ENCODE data around the gene SUGCT.

Gene SUGCT

GRCh38 chr7:40530292-40530691 lies 395.5 kb downstream of the SUGCT start:
- no peaks in the 10 kb centered on the region for H3K9me3 ChIP-seq (ENCODE audit: control insufficient read depth, insufficient read depth, low read depth, low read length)
- H3K4me3 ChIP-seq (ENCODE audit: low read depth, low read length), result no peak overlapping the region
- POLR2A ChIA-PET, result no interaction called here
- H3K27ac ChIP-seq (ENCODE audit: extremely low read depth, low read depth, low read length), result no peak overlapping the region
- CTCF ChIA-PET, result interaction anchor here (0.6 kb wide), 1 partner anchor 312 kb away, joined by 3 read pairs; no protein-coding TSS in a partner anchor
- no peaks in the 10 kb centered on the region for H3K4me1 ChIP-seq (ENCODE audit: control insufficient read depth, insufficient read depth, low read length)
- no peak for TF ChIP-seq ZNF677 (tag by site-specific recombination; IDR thresholded peaks at IDR 0.05)
- no peak for TF ChIP-seq ZNF530 (tag by site-specific recombination; IDR thresholded peaks at IDR 0.05; ENCODE audit: low read depth)
- no peak for TF ChIP-seq ZNF664 (tag by site-specific recombination; IDR thresholded peaks at IDR 0.05)
- TF ChIP-seq ZNF596 (tag by site-specific recombination; IDR thresholded peaks at IDR 0.05), result no peak
- no peak for TF ChIP-seq ZNF416 (tag by site-specific recombination; IDR thresholded peaks at IDR 0.05)
- TF ChIP-seq KLF17 (tag by site-specific recombination; IDR thresholded peaks at IDR 0.05), result no peak
- no peak for TF ChIP-seq ZNF214 (tag by site-specific recombination; IDR thresholded peaks at IDR 0.05; ENCODE audit: borderline replicate concordance)
- no peak for TF ChIP-seq ZNF16 (tag by site-specific recombination; IDR thresholded peaks at IDR 0.05; ENCODE audit: low read depth)
- TF ChIP-seq ZNF660 (tag by site-specific recombination; IDR thresholded peaks at IDR 0.05), result no peak
- TF ChIP-seq GLIS1 (tag by site-specific recombination; IDR thresholded peaks at IDR 0.05), result no peak
- no peaks in the 10 kb centered on the region for H3K36me3 ChIP-seq (ENCODE audit: control insufficient read depth in 2 of 2, insufficient read depth in 1 of 2, low read length in 2 of 2)

GRCh38 chr7:40531956-40532355 lies 397.2 kb downstream of the SUGCT start:
- Histone ChIP-seq H3K4me3 (ENCODE audit: low read depth, low read length) (no peak overlapping the region), H3K9me3 (ENCODE audit: control insufficient read depth, insufficient read depth, low read depth, low read length) (no peaks in the 10 kb centered on the region), H3K36me3 (ENCODE audit: control insufficient read depth in 2 of 2, insufficient read depth in 1 of 2, low read length in 2 of 2) (no peaks in the 10 kb centered on the region), H3K27ac (ENCODE audit: extremely low read depth, low read depth, low read length) (no peak overlapping the region), H3K4me1 (ENCODE audit: control insufficient read depth, insufficient read depth, low read length) (no peaks in the 10 kb centered on the region)
- POLR2A ChIA-PET, result no interaction called here
- CTCF ChIA-PET, result no interaction called here
- no peak for TF ChIP-seq ZNF571 (tag by site-specific recombination; IDR thresholded peaks at IDR 0.05)
- no peak for TF ChIP-seq ZNF548 (tag by site-specific recombination; IDR thresholded peaks at IDR 0.05)
- no peak for TF ChIP-seq ZNF530 (tag by site-specific recombination; IDR thresholded peaks at IDR 0.05; ENCODE audit: low read depth)
- TF ChIP-seq ZNF112 (tag by site-specific recombination; IDR thresholded peaks at IDR 0.05), result no peak
- no peak for TF ChIP-seq ZNF654 (tag by site-specific recombination; IDR thresholded peaks at IDR 0.05; ENCODE audit: low read depth)

- TF ChIP-seq ZNF302 (tag by site-specific recombination; IDR thresholded peaks at IDR 0.05; ENCODE audit: low read depth), result no peak
- TF ChIP-seq ZNF785 (tag by site-specific recombination; IDR thresholded peaks at IDR 0.05), result no peak
- no peak for TF ChIP-seq ZNF26 (tag by site-specific recombination; IDR thresholded peaks at IDR 0.05)
- TF ChIP-seq ZNF843 (tag by site-specific recombination; IDR thresholded peaks at IDR 0.05), result no peak
- TF ChIP-seq WT1 (tag by site-specific recombination; IDR thresholded peaks at IDR 0.05), result no peak
- no peak for TF ChIP-seq ZNF777 (tag by site-specific recombination; IDR thresholded peaks at IDR 0.05; ENCODE audit: borderline replicate concordance)
- TF ChIP-seq ZNF214 (tag by site-specific recombination; IDR thresholded peaks at IDR 0.05; ENCODE audit: borderline replicate concordance), result no peak
- Histone ChIP-seq H3K9me3 (ENCODE audit: control insufficient read depth, insufficient read depth, low read depth, low read length) (no peaks in the 10 kb centered on the region), H3K4me3 (ENCODE audit: low read depth, low read length) (no peak overlapping the region), H3K4me1 (ENCODE audit: control insufficient read depth, insufficient read depth, low read length) (no peaks in the 10 kb centered on the region), H3K27ac (ENCODE audit: extremely low read depth, low read depth, low read length) (no peak overlapping the region), H3K36me3 (ENCODE audit: control insufficient read depth in 2 of 2, insufficient read depth in 1 of 2, low read length in 2 of 2) (no peaks in the 10 kb centered on the region)
- POLR2A ChIA-PET, result no interaction called here
- CTCF ChIA-PET, result no interaction called here
Measured at GRCh38 chr7:40535678-40536077, 400.9 kb downstream of the SUGCT start.

All from HEK293 (cell line).